CD4-positive, CD25-positive, alpha-beta regulatory T cell (primary cell): Measurements from ENCODE around the gene TLR9. TPM values are rescaled to one million over a fixed set of nuclear protein-coding genes. Genes with fewer than 3 reads are reported as not detected.
A peak's percentile ranks its signal among the peaks of the same experiment; 100 is the strongest.

Experiments
- ATAC-seq, 2 donors: fragments of 150-1000 bp; cut with Tn5 transposase; one replicate each; pipeline ENCODE4 v1.10.0; 2021; ENCODE audit warnings: low read depth in 2 of 2, moderate number of reproducible peaks in 2 of 2, moderate library complexity in 1 of 2
- DNase-seq, 3 donors: peaks; one replicate each; pipeline versions ENCODE4 v3.0.0 to v3.0.0-alpha.2; 2012 to 2022; ENCODE audit warnings: mixed read lengths in 1 of 3
- H3K27ac ChIP-seq: one replicate; pipeline ENCODE4 v1.7.0; 2013; ENCODE audit warnings: mild to moderate bottlenecking, low read length; ENCODE audit not compliant: insufficient read depth, poor library complexity, severe bottlenecking
- H3K27me3 ChIP-seq: one replicate; pipeline ENCODE4 v1.7.0; 2013; ENCODE audit warnings: low read length; ENCODE audit not compliant: control insufficient read depth, insufficient read depth
- H3K36me3 ChIP-seq: one replicate; pipeline ENCODE4 v1.7.0; 2013; ENCODE audit warnings: mild to moderate bottlenecking, low read length, moderate library complexity; ENCODE audit not compliant: control insufficient read depth, insufficient read depth
- H3K4me1 ChIP-seq: 2 replicates; pipeline ENCODE4 v1.7.0; 2013; ENCODE audit warnings: mild to moderate bottlenecking, low read length; ENCODE audit not compliant: insufficient read depth, control insufficient read depth, poor library complexity, severe bottlenecking
- H3K4me3 ChIP-seq: one replicate; pipeline ENCODE4 v1.7.0; 2013; ENCODE audit warnings: low read depth, mild to moderate bottlenecking, low read length, moderate library complexity
- H3K9me3 ChIP-seq, 2 experiments: 1 replicate in 1 of 2; 2 replicates in 1 of 2; pipeline ENCODE4 v1.7.0; 2013; ENCODE audit warnings: low read length in 2 of 2, mild to moderate bottlenecking in 1 of 2, moderate library complexity in 1 of 2; ENCODE audit not compliant: control insufficient read depth in 2 of 2
- H3K27ac Mint-ChIP-seq, 3 donors: one replicate each; pipeline ENCODE4 v1.8.0; 2020 to 2022; ENCODE audit warnings: mild to moderate bottlenecking in 3 of 3, mixed read lengths in 3 of 3, moderate library complexity in 2 of 3
- H3K27me3 Mint-ChIP-seq: one replicate; pipeline ENCODE4 v1.8.0; 2022; ENCODE audit warnings: mild to moderate bottlenecking, mixed read lengths
- H3K36me3 Mint-ChIP-seq: one replicate; pipeline ENCODE4 v1.8.0; 2020; ENCODE audit warnings: mixed read lengths
- H3K4me1 Mint-ChIP-seq, 4 donors: one replicate each; pipeline ENCODE4 v1.8.0; 2020 to 2022; ENCODE audit warnings: mixed read lengths in 4 of 4, mild to moderate bottlenecking in 1 of 4
- H3K4me3 Mint-ChIP-seq, 4 donors: one replicate each; pipeline ENCODE4 v1.8.0; 2020 to 2022; ENCODE audit warnings: mild to moderate bottlenecking in 4 of 4, mixed read lengths in 4 of 4, moderate library complexity in 3 of 4
- H3K9me3 Mint-ChIP-seq, 7 donors: one replicate each; pipeline ENCODE4 v1.8.0; 2020 to 2022; ENCODE audit warnings: mixed read lengths in 7 of 7, mild to moderate bottlenecking in 3 of 7, moderate library complexity in 2 of 7
- polyA plus RNA-seq, 4 donors: library from polyadenylated mRNA; unstranded; fragments of 300-500 nt; fragmentation: Illumina TruSeq; gene quantifications; one replicate each; pipeline ENCODE4 v1.2.3, GENCODE V29; 2021
- total RNA-seq: library from RNA; stranded (reverse); gene quantifications from one replicate; pipeline ENCODE4 v1.2.3, GENCODE V29; 2022

The TLR9 gene
- total and polyA plus RNA-seq, 5 donors from 2014 or later = 0.16 to 0.27 TPM; not detected in 3

- no peak for ATAC-seq
- Histone ChIP-seq H3K27me3 (no peaks in the 10 kb centered on the region), H3K4me3 (no peak overlapping the region), H3K4me1 (peaks cover 45% of the 10 kb centered on the region), H3K27ac (no peak overlapping the region), H3K9me3 (no peaks in the 10 kb centered on the region), H3K36me3 (peaks cover 69% of the 10 kb centered on the region)
- H3K27ac Mint-ChIP-seq = peak overlapping the region in 2 of 3 donors; percentile 47 to 78
- peaks cover 0 to 65% (median 31%) of the 10 kb centered on the region in 4 donors for H3K4me1 Mint-ChIP-seq
- H3K36me3 Mint-ChIP-seq = peaks cover 18% of the 10 kb centered on the region
- no peaks in the 10 kb centered on the region for H3K27me3 Mint-ChIP-seq
- DNase-seq = no peak
- no peak overlapping the region for H3K4me3 Mint-ChIP-seq
- H3K9me3 Mint-ChIP-seq = no peaks in the 10 kb centered on the region
Measured at GRCh38 chr3:52230461-52230860, 5.0 kb upstream of the TLR9 start.

DNA sequence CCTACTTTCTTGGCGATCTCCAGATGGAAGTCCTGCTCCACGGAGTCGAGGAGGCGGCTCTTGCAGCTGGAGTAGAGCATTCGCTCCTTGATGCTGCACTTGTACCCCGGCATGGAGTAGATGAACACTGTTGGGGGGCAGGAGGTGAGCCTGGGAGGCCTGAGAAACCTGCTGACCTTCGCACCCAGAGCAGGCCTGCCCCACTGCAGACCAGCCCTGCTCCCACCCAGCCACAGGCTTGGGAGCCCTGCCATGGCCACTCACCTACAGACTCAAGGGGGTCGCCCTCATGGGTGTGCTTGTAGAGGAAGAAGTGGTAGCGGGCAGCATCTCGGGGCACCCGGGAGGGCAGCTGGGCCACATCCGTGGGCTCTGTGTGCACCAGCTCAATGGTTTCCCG is 4.2 kb upstream of the TLR9 start:
- Mint-ChIP-seq H3K9me3 (no peaks in the 10 kb centered on the region), H3K27me3 (no peaks in the 10 kb centered on the region), H3K36me3 (peaks cover 18% of the 10 kb centered on the region), H3K4me1 (peaks cover 0 to 63% (median 31%) of the 10 kb centered on the region in 4 donors), H3K4me3 (no peak overlapping the region), H3K27ac (no peak overlapping the region)
- no peak overlapping the region for H3K27ac ChIP-seq
- H3K27me3 ChIP-seq = no peaks in the 10 kb centered on the region
- peaks cover 61% of the 10 kb centered on the region for H3K36me3 ChIP-seq
- H3K4me3 ChIP-seq = no peak overlapping the region
- H3K4me1 ChIP-seq = peaks cover 44% of the 10 kb centered on the region
- no peak for ATAC-seq
- no peaks in the 10 kb centered on the region for H3K9me3 ChIP-seq
- no peak for DNase-seq

DNA sequence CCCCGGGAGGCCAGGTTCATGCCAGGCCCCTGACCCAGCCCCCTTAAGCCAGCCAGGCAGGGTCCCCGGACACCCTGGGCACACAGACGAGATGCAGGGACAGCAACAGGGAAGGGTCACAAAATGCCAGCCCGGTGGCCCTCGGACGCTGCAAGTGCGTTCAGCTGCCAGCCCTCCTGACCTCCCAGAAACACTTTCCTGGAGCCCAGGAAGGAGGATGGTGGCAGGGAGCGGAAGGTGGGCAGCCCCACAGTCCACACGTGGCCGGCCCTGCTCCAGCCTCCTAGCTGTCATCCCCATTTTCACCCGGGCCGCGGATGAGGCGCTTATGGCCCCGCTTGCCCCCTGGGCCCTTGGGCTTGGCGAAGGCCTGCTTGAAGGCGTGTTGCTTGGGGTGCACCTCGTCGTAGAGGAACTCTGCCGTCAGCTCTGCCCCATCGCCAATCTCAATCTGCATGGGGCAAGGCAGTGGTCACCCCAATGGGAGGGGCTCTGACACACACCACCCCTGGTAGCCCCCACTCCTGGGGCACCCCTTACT is 3.4 kb upstream of the TLR9 start:
- peaks cover 53% of the 10 kb centered on the region for H3K36me3 ChIP-seq
- no peak overlapping the region for H3K27ac ChIP-seq
- H3K4me3 Mint-ChIP-seq = no peak overlapping the region
- peaks cover 0 to 63% (median 27%) of the 10 kb centered on the region in 4 donors for H3K4me1 Mint-ChIP-seq
- DNase-seq (no peak), ATAC-seq (no peak)
- H3K9me3 ChIP-seq = no peaks in the 10 kb centered on the region
- H3K27ac Mint-ChIP-seq = no peak overlapping the region
- H3K4me3 ChIP-seq = no peak overlapping the region
- no peaks in the 10 kb centered on the region for H3K9me3 Mint-ChIP-seq
- peaks cover 37% of the 10 kb centered on the region for H3K4me1 ChIP-seq
- peaks cover 18% of the 10 kb centered on the region for H3K36me3 Mint-ChIP-seq
- no peaks in the 10 kb centered on the region for H3K27me3 ChIP-seq
- H3K27me3 Mint-ChIP-seq = no peaks in the 10 kb centered on the region

- Mint-ChIP-seq H3K27ac (peak overlapping the region in 1 of 3 donors; percentile 42), H3K27me3 (no peaks in the 10 kb centered on the region), H3K36me3 (peaks cover 18% of the 10 kb centered on the region), H3K9me3 (no peaks in the 10 kb centered on the region), H3K4me3 (no peak overlapping the region), H3K4me1 (peaks cover 0 to 63% (median 30%) of the 10 kb centered on the region in 4 donors)
- no peaks in the 10 kb centered on the region for H3K9me3 ChIP-seq
- peaks cover 51% of the 10 kb centered on the region for H3K36me3 ChIP-seq
- DNase-seq (no peak), ATAC-seq (no peak)
- H3K4me3 ChIP-seq = no peak overlapping the region
- no peak overlapping the region for H3K27ac ChIP-seq
- peaks cover 39% of the 10 kb centered on the region for H3K4me1 ChIP-seq
- no peaks in the 10 kb centered on the region for H3K27me3 ChIP-seq
Measured at GRCh38 chr3:52228266-52228665, 2.8 kb upstream of the TLR9 start.

DNA sequence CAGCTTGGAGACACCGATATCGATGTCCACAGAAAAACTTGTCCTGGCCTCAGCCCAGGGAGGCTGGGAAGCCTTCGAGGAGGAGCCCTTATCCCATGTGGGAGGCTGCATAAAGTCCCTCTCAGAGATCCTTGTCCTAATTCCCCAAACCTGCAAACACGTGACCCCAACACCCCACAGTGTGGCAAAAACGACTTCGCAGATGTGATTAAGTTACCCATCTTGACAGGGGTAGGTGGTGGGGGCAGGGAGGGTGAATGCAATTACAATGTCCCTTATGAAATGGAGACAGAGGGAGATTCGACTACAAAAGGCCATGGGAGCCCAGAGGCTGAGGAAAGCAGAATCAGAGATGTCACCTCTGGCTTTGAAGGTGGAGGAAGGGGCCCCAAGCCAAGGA is 2.3 kb upstream of the TLR9 start:
- Histone ChIP-seq H3K4me1 (peaks cover 39% of the 10 kb centered on the region), H3K27ac (no peak overlapping the region), H3K36me3 (peaks cover 46% of the 10 kb centered on the region), H3K27me3 (no peaks in the 10 kb centered on the region), H3K4me3 (no peak overlapping the region), H3K9me3 (no peaks in the 10 kb centered on the region)
- H3K36me3 Mint-ChIP-seq = peaks cover 18% of the 10 kb centered on the region
- H3K4me3 Mint-ChIP-seq = peak overlapping the region in 1 of 4 donors; percentile 47
- H3K9me3 Mint-ChIP-seq = no peaks in the 10 kb centered on the region
- no peak for ATAC-seq
- H3K27me3 Mint-ChIP-seq = no peaks in the 10 kb centered on the region
- peaks cover 0 to 63% (median 31%) of the 10 kb centered on the region in 4 donors for H3K4me1 Mint-ChIP-seq
- H3K27ac Mint-ChIP-seq = peak overlapping the region in 2 of 3 donors; percentile 92 to 93
- no peak for DNase-seq

- H3K9me3 Mint-ChIP-seq = no peaks in the 10 kb centered on the region
- no peaks in the 10 kb centered on the region for H3K9me3 ChIP-seq
- H3K27me3 Mint-ChIP-seq = no peaks in the 10 kb centered on the region
- peaks cover 42% of the 10 kb centered on the region for H3K4me1 ChIP-seq
- peak overlapping the region in 2 of 3 donors; percentile 92 to 93 for H3K27ac Mint-ChIP-seq
- H3K4me3 ChIP-seq = no peak overlapping the region
- peaks cover 0 to 63% (median 33%) of the 10 kb centered on the region in 4 donors for H3K4me1 Mint-ChIP-seq
- H3K27me3 ChIP-seq = no peaks in the 10 kb centered on the region
- no peak overlapping the region for H3K27ac ChIP-seq
- peak overlapping the region in 1 of 4 donors; percentile 47 for H3K4me3 Mint-ChIP-seq
- H3K36me3 Mint-ChIP-seq = peaks cover 18% of the 10 kb centered on the region
- ATAC-seq (no peak), DNase-seq (no peak)
- peaks cover 41% of the 10 kb centered on the region for H3K36me3 ChIP-seq
Measured at GRCh38 chr3:52227117-52227516, 1.7 kb upstream of the TLR9 start.

GRCh38 chr3:52226229-52226817 is 878 bp upstream of the TLR9 start:
- peaks cover 42% of the 10 kb centered on the region for H3K4me1 ChIP-seq
- peaks cover 36% of the 10 kb centered on the region for H3K36me3 ChIP-seq
- H3K27ac Mint-ChIP-seq = peak overlapping the region; percentile 82 to 93 (median 92)
- no peaks in the 10 kb centered on the region for H3K9me3 ChIP-seq
- no peaks in the 10 kb centered on the region for H3K27me3 Mint-ChIP-seq
- ATAC-seq (no peak), DNase-seq (no peak)
- H3K4me1 Mint-ChIP-seq = peaks cover 0 to 63% (median 34%) of the 10 kb centered on the region in 4 donors
- H3K27ac ChIP-seq = peak overlapping the region; percentile 47
- no peak overlapping the region for H3K4me3 ChIP-seq
- H3K27me3 ChIP-seq = no peaks in the 10 kb centered on the region
- H3K36me3 Mint-ChIP-seq = peaks cover 13% of the 10 kb centered on the region
- H3K9me3 Mint-ChIP-seq = no peaks in the 10 kb centered on the region
- peak overlapping the region in 3 of 4 donors; percentile 47 to 60 (median 50) for H3K4me3 Mint-ChIP-seq
